ENCODE measurements around the gene SH3RF3.

SH3RF3 gene

DNA sequence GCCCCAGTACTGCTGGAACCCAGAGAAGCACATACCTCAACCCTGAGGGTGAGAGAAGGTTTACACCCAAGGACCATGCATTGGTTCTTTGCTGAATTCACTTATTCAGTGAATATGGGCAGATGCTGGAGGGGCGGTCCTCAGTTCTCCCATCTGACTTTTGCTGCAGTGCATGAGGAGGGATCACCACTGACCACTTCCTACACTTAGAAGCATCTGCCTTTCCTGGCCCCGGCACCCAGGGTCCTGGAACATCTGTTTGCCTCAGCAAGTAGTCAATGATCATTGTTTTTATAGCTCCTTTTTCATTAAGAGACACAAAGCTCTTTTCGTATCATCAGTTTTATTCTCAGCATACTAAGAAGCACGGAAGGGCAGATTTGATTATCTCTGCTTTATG lies 211.4 kb downstream of the SH3RF3 start:
- no peak for DNase-seq

DNA sequence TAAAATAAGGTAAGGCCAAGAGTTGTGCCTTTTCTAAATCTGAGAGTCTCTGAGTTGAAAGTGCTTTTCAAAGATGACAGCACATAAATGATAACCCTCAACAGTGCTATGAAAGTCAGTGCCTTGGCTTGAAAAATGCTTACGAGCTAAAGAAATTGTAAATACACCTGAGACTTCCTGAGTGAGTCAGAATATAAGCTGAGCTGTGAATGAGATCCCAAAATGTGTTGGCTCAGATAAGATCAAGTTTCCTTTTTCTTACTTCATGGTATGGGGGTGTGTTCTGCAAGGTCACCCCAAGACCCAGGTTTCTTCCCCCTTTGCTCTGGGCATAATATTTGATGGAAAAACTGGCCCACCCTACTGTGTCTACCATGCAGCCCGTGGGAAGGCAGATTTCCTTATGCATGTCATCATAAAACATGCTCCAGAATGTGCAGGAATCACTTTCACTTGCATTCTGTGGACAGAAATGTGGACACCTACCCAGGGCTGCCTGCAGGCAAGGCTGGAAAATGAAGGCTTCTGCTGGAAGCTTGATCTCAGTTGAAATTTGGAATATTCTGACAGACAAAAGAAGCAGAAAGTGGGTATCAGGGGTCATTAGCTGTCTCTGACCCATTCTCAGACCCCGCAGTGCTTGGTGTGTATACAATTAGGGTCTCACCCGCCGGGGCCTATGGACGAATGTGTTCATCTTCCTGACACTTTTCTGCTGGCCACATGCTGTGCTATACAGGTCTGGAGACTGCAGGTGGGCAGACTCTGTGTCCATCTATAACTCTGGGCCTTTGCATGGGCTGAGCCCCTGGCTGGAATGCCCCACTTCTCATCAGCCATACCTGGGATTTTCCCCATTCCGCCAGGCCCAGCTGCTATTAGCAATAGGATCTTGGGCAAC lies 212.6 kb downstream of the SH3RF3 start:
- no peak for DNase-seq

DNA sequence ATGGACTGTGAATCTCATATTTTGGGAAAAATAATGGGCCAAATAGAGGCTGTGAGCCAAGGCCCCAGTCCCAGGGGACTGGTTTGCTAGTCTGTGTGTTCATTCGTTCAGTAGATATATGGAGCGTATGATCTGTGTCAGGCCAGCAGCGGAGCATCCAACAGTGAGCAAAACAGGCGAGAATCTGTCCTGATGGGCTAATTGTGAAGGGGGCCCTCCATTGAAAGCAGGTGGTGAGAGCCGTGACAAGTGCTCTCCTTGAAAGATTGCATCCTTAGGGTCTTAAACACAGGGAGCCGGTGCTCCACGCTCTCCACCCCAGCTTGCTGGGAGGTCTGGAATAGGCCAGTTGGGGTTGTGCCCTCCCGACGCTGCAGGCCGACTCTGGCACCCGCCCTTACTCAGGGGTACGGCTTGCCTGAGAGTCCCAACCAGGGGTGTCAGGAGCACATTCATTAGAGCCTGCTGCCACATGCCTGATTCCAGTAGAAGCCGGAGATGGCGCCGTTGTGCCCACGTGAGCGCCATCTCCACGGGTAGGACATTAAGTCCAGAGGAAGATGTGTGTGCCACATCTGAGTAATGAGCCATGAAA lies 213.3 kb downstream of the SH3RF3 start:
- no peak for DNase-seq

DNA sequence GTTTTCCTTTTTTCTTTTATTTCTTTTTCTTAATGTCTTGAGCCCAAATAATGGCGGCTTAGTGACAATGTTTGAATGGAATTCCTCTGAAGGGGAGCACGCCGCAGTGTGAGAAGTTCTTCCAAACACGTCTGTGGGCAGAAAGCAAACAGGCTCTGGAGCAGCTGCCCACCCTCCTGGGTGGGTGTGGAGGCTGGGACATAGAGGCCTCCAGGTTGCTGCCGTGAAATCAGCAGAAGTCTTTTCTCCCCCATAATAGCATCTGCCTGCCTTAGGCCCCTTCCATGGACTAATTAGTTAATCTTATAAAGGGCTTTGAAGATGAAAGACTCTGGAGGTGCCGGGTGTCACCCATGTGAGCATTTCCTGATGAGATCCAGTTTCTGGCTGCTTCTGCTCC lies 213.9 kb downstream of the SH3RF3 start:
- DNase-seq = no peak

DNA sequence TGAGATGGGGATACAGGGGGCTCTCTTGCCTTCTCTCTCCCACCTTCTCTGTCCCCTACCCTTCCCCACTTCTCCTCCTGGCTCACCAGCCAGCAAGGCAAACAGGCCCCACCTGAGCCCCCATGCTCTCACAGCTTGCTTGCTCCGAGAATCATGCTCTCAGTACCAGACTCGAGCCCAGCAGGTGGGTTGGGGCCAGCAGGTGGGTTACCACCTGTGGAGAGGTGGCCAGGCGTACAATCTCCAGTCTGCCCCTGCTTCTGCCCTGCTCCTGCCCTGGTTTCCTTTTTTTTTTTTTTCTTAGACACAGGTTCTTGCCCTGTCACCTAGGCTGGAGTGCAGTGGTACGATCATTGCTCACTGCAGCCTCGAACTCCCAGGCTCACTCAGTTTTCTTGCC lies 214.5 kb downstream of the SH3RF3 start:
- DNase-seq = no peak

DNA sequence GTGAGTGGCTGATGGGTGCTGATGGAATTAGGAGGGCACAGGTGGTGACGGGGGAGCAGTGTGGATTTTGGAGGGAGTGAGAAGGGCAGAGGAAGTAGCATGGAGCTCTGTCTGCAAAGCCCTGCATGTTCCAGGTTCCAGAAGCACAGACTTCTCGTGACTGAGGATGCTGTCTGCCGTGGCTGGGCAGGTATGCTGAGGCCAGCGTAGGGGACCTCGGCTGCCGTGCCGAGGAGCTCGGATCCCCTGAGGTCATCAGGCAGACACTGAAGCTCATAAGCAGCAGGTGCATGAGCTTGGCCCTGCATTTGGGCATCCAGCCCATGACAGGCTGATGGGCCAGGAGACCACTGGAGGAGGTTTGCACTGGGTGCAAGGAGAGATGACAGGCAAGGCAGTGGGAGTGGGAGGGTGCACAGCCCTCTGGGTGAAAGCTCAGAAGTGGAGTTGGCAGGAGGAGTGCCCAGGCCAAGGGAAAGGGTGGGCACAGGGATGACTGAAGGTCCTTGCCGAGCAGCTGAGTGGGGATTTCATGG lies 215.3 kb downstream of the SH3RF3 start:
- no peak for DNase-seq

DNA sequence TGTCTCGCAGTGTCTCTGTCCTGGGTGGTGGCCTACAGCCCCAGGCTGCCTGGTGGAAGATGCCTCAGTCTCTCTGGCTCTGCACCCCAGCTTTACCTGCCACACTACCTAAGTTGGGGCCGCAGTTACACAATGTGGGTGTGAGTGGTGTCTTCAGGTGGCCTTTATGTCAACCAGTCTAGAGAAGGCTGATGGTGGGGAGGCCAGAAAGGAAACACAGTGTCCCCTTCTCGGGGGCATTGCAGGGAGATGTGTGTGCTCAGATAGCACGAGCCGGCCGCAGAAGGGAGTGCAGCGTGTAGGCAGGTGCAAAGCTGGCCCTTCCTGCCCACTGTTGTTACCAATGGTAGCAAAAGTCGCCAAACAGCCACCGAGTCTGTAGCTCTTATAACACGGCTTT lies 216.1 kb downstream of the SH3RF3 start:
- no peak for DNase-seq

DNA sequence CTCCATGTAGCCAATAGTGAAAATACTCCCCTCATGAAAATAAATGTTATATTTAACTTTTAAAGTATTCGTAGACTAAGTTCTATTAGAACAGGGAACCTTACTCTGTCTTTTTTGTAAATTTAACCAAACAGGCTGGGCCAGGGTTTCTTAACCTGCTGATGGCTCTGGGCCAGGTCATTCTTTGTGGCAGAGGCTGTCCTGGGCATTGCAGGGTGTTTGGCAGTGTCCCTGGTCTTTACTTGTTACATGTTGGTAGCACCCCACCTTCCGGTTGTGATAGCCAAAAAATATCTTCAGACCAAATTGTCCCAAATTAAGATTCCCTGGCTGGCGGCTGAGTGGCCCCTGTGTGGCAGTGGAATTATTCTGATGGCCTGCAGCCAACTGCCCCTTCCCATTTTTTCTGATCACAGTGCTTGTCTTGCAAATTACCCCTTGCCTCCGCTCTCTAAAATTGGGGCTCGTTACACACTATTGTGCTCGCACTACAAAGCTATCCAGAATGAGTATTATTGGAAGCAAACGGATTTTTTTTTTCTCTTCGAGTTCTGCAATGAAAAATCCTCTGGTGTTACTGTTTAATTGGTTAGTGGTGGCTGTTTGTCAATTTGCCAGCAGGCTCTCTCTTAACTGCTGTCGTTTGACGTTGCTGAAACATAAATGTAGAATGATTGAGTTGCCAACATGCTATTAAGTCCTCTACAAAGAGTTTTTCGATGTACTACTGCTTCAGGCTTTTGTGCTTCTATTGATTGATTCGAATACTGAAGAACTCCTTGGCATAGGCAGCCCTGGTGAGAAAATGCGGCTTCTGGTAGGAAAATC lies 216.9 kb downstream of the SH3RF3 start:
- no peak for DNase-seq

DNA sequence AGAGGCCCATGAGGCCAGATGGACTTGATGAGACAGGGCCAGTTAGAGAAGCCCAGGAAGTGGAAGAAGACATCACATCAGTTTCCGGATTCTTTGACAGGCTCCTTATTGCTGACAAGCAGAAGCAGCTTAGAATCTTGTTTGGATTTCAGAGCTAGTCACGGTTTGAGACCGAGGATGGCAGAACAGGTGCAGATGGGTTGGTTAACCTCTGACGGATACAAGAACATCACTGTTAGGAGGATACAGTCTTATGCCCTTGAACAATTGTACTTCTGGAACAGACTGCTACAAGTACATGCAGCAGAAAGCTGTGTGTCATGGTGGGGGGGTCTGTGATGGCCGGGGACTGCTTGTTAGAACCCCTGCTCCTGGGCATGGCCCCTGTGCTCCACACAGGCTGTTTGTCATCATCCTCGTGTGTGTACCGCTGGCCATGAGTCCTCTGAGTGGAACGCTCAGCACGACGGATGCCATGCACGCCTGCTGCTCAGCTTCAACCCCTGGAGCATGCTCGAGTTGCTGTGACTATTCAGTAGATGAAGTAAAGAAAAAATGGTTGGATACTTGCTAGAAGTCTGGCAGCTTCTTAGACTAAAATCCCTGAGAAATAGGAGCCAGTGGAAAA lies 217.7 kb downstream of the SH3RF3 start:
- DNase-seq = no peak

DNA sequence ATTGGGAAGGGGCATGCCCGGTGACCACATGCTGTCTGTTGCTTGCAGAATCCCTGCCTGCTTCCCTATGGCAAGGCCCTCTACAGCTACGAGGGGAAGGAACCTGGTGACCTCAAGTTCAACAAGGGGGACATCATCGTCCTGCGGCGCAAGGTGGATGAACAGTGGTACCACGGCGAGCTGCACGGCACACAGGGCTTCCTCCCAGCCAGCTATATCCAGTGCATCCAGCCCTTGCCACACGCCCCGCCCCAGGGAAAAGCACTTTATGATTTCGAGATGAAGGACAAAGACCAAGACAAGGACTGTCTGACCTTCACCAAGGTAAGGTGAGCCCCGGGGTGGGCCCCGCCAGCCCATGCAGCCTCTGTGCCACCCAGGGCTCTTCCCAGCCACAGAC lies 218.6 kb downstream of the SH3RF3 start:
- no peak for DNase-seq

DNA sequence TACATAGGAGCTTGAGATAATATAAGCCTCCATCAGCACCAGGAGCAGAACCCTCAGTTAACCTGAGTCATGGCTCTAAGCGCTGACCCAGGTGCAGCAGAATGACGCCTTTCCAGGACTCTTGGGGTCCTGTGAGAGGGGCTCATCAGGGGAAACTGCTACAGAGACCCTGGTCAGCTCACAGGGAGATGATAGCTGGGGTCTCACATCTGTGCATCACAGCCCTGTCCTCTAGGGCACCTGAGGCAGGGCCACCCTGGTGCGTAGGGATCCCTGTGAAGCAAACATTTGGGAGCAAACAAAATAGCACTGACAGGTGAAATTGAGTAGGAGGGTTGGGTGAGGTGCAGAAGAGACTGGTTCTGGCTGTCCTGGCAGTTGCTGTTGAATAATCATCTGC lies 219.2 kb downstream of the SH3RF3 start:
- no peak for DNase-seq

DNA sequence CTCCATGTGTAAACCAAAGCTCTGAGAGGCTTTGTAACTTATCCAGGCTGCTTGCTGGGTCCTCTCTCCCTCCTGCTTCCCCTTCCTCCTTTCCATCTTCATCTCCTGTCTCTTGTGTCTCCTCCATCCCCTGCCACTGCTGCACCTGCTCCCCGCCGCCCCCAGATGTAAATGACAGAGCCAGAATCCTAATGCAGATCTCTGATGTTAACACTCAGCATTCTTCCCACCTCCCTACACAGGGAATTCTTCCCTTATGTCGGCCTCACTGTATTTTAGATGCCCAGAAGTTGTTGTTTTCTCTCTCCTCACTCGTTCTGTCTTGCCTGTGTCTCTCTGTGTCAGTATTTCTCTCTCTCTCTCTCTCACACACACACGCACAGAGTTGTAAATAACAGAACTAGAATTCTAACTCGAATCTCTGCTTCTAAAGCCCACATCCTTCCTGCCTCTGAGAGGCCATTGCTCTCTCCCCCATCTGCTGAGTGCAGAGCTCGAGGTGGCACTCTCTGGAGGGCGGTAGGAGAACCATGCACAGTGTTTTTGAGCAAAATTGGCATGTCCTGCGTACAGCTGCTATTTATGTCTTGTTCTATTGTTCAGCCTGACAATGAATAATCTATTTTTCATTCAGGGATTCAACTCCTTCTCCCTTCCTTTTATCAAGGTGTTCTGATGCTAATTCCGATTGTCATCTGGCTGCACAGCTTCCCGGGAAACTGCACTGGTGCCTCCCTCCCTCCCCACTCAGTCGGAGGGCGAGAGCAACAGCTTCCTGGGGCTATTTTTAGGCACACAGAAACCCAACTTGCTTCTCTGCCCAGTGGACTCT lies 219.9 kb downstream of the SH3RF3 start:
- no peak for DNase-seq

DNA sequence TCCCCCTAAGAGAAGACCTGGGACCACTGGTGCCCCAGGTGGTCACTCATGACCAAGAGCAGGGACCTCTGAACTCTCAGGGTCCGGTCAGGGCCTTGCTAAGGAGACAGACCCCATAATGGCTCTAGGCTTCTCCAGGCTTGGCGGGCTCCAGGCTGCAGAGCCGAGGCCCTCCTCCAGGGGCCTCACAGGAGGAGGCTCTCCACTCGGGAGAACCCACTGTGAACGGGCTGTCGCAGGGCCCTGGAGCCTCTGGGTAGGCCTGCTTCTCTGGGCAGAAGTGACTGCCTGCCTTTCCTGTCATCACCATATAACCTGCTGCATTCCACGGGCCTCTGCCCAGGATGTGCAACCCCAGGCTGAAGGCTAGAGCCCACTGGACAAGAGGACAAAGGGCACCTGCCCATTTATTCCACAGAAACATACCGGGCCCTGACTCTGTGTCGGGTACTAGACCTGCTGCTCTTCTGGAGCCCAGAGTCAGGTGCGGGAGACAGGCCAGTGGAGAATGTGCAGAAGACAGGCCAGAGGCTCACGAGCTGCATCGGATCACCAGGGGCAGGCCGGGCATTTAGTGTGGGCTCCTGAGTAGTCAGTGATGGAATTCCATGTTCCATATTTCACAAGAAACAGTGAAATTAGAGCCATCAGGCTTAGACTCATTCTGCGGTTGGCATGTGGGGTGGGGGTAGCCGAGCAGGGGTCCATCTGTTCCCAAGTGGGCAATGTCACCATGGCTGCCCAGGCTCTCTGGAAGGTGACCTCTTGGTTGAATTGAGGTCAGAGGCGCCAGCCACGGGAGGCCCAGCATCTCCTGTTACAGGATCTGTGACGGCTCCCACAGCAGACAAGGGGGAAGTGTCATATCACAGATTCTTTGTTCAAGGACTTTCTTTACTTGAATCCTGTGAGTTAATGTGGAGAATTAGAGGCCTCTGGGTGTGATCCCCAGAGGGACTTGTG lies 220.8 kb downstream of the SH3RF3 start:
- no peak for DNase-seq

DNA sequence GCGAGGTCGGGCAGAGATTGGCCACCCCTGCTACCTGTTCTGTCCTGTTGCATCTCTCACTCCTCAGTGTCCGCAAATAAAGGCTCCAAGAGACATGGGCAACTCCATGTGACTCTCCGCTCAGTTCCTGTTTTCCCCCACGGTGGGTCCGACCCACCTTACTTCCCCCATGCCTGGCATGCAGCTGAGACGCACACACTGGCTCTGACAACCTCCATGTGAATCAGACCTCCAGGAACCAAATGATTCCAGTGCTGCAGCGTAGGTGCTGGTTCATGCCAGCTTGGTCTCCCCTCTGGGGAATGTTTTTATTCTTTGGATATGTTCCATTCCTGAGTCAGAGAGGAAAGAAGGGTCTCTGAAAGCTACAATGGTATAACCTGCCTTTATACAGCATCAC lies 221.5 kb downstream of the SH3RF3 start:
- DNase-seq = no peak

DNA sequence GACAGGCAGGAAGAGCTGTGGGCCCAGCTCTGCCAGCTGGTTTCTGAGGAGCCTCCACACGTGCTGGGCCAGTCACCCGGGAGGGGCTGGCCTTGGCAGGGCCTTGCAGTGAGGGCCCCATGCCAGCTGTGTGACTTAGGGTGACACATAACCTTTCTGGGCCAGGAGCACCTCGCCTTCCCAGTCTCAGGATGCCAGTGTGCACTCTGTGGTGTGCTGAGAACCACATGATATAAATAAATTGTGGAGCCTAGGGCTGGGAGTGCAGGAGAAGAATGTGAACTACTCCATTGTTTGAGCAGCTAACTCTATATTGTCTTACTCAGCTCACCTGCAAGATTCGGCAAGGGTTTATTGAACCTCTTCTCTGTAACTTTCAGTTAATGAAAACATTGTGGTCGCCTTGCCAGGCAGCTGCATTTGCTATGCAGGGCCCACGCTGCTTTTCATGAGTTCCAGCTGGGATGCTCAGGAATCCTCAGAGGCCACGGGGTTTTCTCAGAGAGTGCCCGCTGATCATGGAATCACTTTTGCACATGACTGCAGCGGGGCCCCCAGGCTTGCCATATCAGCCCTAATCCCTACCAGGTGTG lies 222.3 kb downstream of the SH3RF3 start:
- DNase-seq = peak; percentile 42

DNA sequence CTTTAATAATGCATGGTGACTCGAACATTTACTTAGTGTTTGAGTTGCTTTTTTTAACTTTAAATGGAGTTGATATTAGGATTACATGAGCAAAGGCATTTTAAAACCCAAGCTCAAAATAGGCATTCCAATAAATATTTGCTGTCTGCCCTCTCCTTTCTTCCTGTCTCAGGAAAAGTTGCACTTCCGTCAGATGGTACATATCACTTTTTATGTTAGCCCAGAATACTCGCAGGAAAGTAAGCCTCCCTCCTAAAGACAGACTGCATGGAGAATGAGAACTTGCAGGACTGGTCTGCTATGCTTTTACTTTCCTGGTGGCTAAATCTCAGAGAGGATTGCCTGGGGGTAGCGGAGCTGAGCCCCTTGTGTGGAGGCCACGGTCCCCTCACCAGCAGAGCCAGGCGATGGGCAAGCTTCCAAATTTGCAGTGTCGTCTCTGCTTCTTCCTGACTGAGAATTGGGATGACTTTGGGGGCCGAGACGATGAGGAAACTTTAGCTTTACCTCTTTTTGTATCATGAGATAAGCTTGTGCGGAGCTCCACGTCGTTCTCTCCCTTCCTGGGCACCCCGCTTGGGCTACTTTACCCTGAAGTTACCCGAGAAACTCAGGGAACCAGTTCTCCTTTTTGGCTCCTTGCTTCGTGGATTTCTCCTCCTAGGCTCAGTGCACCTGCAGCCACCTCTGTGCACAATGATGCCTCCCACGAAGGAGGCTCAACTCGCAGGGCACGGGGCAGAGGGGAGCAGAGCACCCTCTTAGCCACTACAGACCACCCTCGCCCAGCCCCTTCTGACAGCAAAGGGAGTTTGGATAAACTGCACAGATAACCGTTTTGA lies 223.3 kb downstream of the SH3RF3 start:
- no peak for DNase-seq

DNA sequence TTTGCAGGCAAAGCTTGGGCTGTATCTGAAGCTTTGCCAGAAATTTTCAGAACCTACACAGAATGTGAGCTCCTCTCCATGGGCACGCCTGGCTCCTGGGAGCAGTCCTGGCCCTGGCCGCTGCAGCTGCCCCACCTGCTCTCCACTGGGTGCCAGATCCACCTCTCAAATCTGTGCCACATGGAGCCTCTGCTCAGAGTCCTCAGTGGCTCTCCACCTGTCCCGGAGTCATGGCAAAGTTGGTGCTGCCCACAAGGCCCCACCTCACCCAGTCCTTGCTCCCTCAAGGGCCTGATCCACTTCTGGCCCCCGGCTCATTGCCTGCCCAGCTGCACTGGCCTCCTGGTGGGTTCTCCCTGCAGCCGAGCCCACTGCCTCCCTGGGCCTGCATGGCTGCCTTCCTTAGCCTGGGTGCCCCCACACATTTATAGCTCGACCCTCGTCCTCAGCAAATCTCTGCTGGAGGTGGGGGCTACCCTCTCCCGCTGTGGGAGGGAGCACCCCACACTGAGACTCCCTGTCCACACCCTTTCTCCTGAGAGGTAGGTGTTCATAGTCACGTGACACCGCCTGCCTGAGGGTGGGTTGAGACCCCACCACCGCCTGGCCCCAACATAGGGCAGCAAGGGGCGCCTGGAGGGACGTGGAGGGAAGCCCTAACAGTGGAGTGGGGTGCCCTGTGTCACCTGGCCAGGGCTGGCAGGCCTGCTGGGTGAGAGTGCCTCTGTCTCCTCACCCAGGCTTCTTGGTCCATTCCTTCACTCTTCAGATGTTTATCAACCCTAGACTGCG lies 224.1 kb downstream of the SH3RF3 start:
- no peak for DNase-seq

Data from fibroblast of skin of scalp (primary cell).